GM19467 (cell line): ENCODE measurements around the gene SMNDC1.
"Not testable (repeated sequence)": the region's sequence is repeated elsewhere in the genome, so short reads cannot be mapped to it uniquely, and the experiment has no call there.

ENCODE experiments used
- ATAC-seq: cut with Tn5 transposase; IDR thresholded peaks from one replicate; pipeline ENCODE4 v1.9.1; 2021; ENCODE audit warnings: mild to moderate bottlenecking, moderate library complexity; ENCODE audit not compliant: unreplicated experiment

SMNDC1 gene

GRCh38 chr10:110254467-110254866 lies 50.3 kb downstream of the SMNDC1 start:
- ATAC-seq: no peak

- ATAC-seq: no peak
Observed at GRCh38 chr10:110252151-110252550, 52.6 kb downstream of the SMNDC1 start.

DNA sequence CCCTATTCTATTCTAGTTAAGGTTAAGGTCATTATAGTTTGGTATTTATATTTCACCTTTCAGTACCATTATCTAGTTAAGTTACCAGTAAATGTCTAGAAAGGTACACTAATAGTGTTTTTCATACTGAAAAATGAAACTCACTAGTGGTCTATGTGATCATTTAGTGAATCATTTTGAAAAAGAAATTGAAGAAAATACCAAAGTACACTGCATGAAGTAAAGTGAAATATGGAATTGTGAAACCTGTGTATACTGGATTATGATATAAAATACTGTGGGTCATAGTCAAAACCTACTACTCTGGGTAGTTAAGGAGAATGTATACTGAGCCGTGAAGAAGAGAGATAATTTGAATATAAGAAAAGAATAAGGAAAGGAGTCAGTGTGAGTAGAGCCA lies 53.3 kb downstream of the SMNDC1 start:
- ATAC-seq: peak; percentile 71

DNA sequence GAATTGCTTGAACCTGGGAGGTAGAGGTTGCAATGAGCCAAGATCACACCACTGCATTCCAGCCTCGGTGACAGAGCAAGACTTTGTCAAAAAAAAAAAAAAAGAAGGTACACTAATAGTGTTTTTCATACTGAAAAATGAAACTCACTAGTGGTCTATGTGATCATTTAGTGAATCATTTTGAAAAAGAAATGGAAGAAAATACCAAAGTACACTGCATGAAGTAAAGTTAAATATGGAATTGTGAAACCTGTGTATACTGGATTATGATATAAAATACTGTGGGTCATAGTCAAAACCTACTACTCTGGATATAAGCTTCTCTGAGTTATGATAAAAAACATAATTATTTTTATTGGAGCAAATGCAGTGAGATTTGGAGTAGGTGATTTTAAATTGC lies 55.2 kb downstream of the SMNDC1 start:
- ATAC-seq: peak; percentile 65

DNA sequence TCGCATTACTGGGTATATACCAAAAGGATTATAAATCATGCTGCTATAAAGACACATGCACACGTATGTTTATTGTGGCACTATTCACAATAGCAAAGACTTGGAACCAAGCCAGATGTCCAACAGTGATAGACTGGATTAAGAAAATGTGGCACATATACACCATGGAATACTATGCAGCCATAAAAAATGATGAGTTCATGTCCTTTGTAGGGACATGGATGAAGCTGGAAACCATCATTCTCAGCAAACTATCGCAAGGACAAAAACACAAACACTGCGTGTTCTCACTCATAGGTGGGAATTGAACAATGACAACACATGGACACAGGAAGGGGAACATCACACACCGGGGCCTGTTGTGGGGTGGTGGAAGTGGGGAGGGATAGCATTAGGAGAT lies 56.9 kb downstream of the SMNDC1 start:
- ATAC-seq: not testable (repeated sequence)

GRCh38 chr10:110244550-110244949 lies 60.2 kb downstream of the SMNDC1 start:
- ATAC-seq: no peak

GRCh38 chr10:110242511-110242910 lies 62.2 kb downstream of the SMNDC1 start:
- ATAC-seq: no peak

- ATAC-seq: peak; percentile 28
Observed at GRCh38 chr10:110241841-110242240, 62.9 kb downstream of the SMNDC1 start.

DNA sequence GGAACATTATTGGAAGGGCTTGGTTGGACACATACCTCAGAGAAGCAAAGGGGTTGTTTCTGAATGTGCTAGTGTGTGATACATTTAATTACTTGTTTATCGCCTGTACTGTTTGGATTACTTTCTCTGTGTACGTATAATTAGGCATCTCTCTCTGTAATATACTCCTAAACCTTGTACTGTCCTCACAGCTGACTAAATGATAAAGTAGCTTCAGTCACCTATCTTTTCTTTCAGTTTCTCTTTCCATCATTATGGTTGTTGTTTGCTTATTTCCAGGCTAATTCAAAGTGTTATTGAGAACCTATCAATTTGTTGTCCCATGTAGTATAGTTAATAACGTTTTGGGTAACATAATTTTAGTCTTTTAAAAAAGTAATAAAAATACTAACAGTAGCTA lies 63.3 kb downstream of the SMNDC1 start:
- peak; percentile 59 for ATAC-seq
